Choroid plexus epithelial cell (primary cell): ENCODE data around the gene THRA.

ENCODE experiments used
- DNase-seq: peaks from one replicate; pipeline ENCODE4 v3.0.0-alpha.2; 2010; ENCODE audit warnings: low read depth
- H3K4me3 ChIP-seq: 2 replicates; pipeline ENCODE4 v1.5.1; 2011; ENCODE audit warnings: low read depth, mild to moderate bottlenecking, control low read depth, low read length, moderate library complexity
- CTCF ChIP-seq: conservative IDR thresholded peaks from 2 replicates; pipeline ENCODE4 v1.5.1; 2011; ENCODE audit warnings: low read depth, mild to moderate bottlenecking, control low read depth, inconsistent platforms, low read length, moderate library complexity

The THRA gene

GRCh38 chr17:40101367-40102210 is 38.8 kb downstream of the THRA start:
- H3K4me3 ChIP-seq = no peak overlapping the region
- no peak for TF ChIP-seq CTCF
- DNase-seq = no peak

GRCh38 chr17:40103071-40103661 is 40.4 kb downstream of the THRA start:
- no peak overlapping the region for H3K4me3 ChIP-seq
- no peak for DNase-seq
- TF ChIP-seq CTCF = no peak

- DNase-seq = no peak
- TF ChIP-seq CTCF = no peak
- H3K4me3 ChIP-seq = no peak overlapping the region
Observed at GRCh38 chr17:40103688-40104087, 40.9 kb downstream of the THRA start.

DNA sequence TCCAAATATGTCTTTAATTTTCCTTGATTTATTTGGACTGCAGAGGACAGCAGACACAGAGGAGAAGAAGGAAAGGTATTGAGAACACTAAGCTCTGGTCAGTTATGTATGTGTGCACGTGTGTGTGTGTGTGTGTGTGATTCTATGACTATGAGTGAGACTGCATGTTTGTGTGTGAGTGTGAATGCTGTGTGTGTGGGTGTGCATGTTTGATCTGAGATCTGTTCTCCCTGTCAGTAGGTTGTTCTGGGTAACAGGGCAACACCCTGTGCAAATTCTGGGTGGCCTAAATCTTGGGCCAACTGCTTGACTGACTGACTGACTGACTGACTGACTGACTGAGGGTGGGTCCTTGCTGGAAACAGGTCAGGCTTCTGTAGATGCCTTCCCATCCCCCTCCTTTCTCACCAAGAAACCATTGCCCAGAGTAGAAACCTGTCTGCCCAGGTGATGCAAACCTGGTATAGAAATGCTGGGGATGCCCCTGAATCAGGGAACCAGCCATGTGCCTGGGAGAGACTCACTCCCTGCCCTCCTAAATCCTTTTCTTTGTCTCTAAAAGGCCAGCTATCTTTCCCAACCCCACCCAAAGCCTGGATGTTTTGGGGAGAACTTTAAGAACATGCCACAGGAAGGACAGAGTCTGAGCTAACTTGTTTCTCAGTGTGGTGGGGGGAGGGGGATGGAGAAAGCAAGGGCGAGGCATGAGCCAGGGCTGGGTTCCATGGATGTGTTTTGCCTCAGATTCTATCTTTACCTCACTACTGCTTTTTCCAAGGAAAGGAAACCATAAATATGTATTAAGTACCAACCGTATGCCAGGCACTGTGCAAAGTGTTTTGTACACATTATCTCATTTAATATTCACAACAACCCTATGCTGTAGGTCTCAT is 42.1 kb downstream of the THRA start:
- DNase-seq = no peak
- no peak for TF ChIP-seq CTCF
- H3K4me3 ChIP-seq = no peak overlapping the region

DNA sequence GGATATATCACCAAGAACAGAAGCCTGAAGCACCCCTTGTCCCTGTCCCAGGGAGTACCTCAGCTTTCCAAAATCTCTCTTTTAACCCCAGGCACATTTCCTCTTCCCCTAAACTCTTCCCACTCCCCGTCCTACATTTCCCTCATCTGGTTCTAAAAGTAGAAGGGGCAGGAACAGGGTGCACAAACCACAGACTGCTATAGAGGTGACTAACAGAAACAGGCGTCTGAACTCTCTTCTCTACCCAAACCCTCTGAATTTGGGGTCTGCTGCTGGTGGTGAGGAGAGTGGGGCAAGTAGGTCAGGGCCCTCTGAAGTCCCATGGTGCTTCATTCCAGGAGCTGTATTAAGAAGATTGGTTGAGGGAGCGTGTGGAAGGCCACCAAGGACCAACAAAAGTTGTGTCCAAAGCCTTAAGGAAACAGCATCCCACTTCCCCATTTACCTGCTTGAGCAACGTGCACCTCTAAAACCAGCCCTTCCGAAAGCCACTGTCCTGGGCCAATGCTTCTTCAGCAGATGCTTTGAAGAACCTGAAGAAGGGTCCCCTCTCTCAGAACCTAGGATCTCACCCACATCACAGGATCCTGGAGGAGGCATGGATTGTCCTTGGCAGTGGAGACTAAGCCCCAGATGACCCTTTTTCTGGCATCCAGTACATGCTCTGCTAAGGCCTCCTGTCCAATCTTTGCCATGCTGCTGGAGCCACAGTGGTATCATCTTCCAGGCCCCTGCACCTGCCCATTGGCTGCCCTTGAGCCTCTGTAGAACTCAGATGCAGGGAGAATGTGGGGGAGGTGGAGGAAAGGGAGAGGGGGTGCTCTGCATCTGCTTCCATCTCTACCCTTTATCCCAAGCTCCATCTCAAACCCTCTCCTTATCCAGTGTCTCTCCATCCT is 43.3 kb downstream of the THRA start:
- H3K4me3 ChIP-seq = no peak overlapping the region
- no peak for TF ChIP-seq CTCF
- no peak for DNase-seq
